HG02970 (cell line): ENCODE results near the gene ARMCX2.
"Not testable (repeated sequence)": the region's sequence is repeated elsewhere in the genome, so short reads cannot be mapped to it uniquely, and the experiment has no call there.

Experiments
- ATAC-seq: cut with Tn5 transposase; IDR thresholded peaks from one replicate; pipeline ENCODE4 v1.9.1; 2021; ENCODE audit warnings: mild to moderate bottlenecking, moderate library complexity, moderate number of reproducible peaks; ENCODE audit not compliant: unreplicated experiment, low FRiP score

ARMCX2 gene

GRCh38 chrX:101659601-101660063 lies at the start of gene ARMCX2:
TSS of gene ARMCX2 (minus strand) at chrX:101659850. CDS start at chrX:101657588, 2,262 bp downstream.
- no peak for ATAC-seq

GRCh38 chrX:101709384-101709783 lies 49.7 kb upstream of the ARMCX2 start:
- no peak for ATAC-seq

GRCh38 chrX:101708163-101708562 lies 48.5 kb upstream of the ARMCX2 start:
- ATAC-seq, result no peak

GRCh38 chrX:101693476-101693875 lies 33.8 kb upstream of the ARMCX2 start:
- peak; percentile 51 for ATAC-seq

GRCh38 chrX:101691835-101692234 lies 32.2 kb upstream of the ARMCX2 start:
- ATAC-seq, result no peak

- no peak for ATAC-seq
Measured at GRCh38 chrX:101686574-101686973, 26.9 kb upstream of the ARMCX2 start.

GRCh38 chrX:101685923-101686322 lies 26.3 kb upstream of the ARMCX2 start:
- no peak for ATAC-seq

- no peak for ATAC-seq
Measured at GRCh38 chrX:101682723-101683122, 23.1 kb upstream of the ARMCX2 start.

- no peak for ATAC-seq
Measured at GRCh38 chrX:101677028-101677427, 17.4 kb upstream of the ARMCX2 start.

GRCh38 chrX:101676571-101676970 lies 16.9 kb upstream of the ARMCX2 start:
- ATAC-seq, result no peak

- no peak for ATAC-seq
Measured at GRCh38 chrX:101668143-101668542, 8.5 kb upstream of the ARMCX2 start.

GRCh38 chrX:101658661-101659491 lies 774 bp downstream of the ARMCX2 start:
- no peak for ATAC-seq

- ATAC-seq, result no peak
Measured at GRCh38 chrX:101657495-101657894, 2.2 kb downstream of the ARMCX2 start.

- no peak for ATAC-seq
Measured at GRCh38 chrX:101656817-101657216, 2.8 kb downstream of the ARMCX2 start.

- no peak for ATAC-seq
Measured at GRCh38 chrX:101655534-101655933, 4.1 kb downstream of the ARMCX2 start.

GRCh38 chrX:101647716-101648115 lies 11.9 kb downstream of the ARMCX2 start:
- not testable (repeated sequence) for ATAC-seq

GRCh38 chrX:101642093-101642492 lies 17.6 kb downstream of the ARMCX2 start:
- ATAC-seq, result no peak

GRCh38 chrX:101639583-101639982 lies 20.1 kb downstream of the ARMCX2 start:
- ATAC-seq, result no peak

GRCh38 chrX:101619364-101619763 lies 40.3 kb downstream of the ARMCX2 start:
- no peak for ATAC-seq

- peak; percentile 68 for ATAC-seq
Measured at GRCh38 chrX:101617211-101618191, 42.1 kb downstream of the ARMCX2 start, which contains the start of gene ARMCX6. TSS of gene ARMCX6 (minus strand) at chrX:101618000. CDS start at chrX:101616620, 1,380 bp downstream.

- no peak for ATAC-seq
Measured at GRCh38 chrX:101605728-101606127, 53.9 kb downstream of the ARMCX2 start.
